GM19372 (cell line): ENCODE results near the gene CABLES1.
"Not testable (repeated sequence)": the region's sequence is repeated elsewhere in the genome, so short reads cannot be mapped to it uniquely, and the experiment has no call there.

Experiments used
- ATAC-seq: cut with Tn5 transposase; IDR thresholded peaks from one replicate; pipeline ENCODE4 v1.9.1; 2021; ENCODE audit warnings: mild to moderate bottlenecking, low read depth, moderate library complexity; ENCODE audit not compliant: unreplicated experiment

CABLES1 gene

GRCh38 chr18:23134780-23135549 lies at the start of gene CABLES1:
TSS of gene CABLES1 (plus strand) at chr18:23135485. CDS start at chr18:23135763, 278 bp downstream.
- no peak for ATAC-seq

- ATAC-seq, result no peak
These were observed 47.9 kb upstream of the CABLES1 start for GRCh38 chr18:23087352-23087751.

- ATAC-seq, result no peak
These were observed 47.0 kb upstream of the CABLES1 start for GRCh38 chr18:23088310-23088709.

GRCh38 chr18:23091017-23091993 lies 44.0 kb upstream of the CABLES1 start:
- ATAC-seq, result not testable (repeated sequence)

- ATAC-seq, result no peak
These were observed 43.2 kb upstream of the CABLES1 start for GRCh38 chr18:23092121-23092520.

GRCh38 chr18:23093130-23093529 lies 42.2 kb upstream of the CABLES1 start:
- ATAC-seq, result not testable (repeated sequence)

- ATAC-seq, result no peak
These were observed 41.5 kb upstream of the CABLES1 start for GRCh38 chr18:23093772-23094171.

GRCh38 chr18:23094411-23095190 lies 40.7 kb upstream of the CABLES1 start:
- ATAC-seq, result no peak

- ATAC-seq, result no peak
These were observed 39.8 kb upstream of the CABLES1 start for GRCh38 chr18:23095463-23095862.

- ATAC-seq, result not testable (repeated sequence)
These were observed 38.3 kb upstream of the CABLES1 start for GRCh38 chr18:23097016-23097415.

- ATAC-seq, result no peak
These were observed 35.7 kb upstream of the CABLES1 start for GRCh38 chr18:23099621-23100020.

- ATAC-seq, result no peak
These were observed 33.3 kb upstream of the CABLES1 start for GRCh38 chr18:23101861-23102432.

GRCh38 chr18:23102493-23103261 lies 32.6 kb upstream of the CABLES1 start:
- no peak for ATAC-seq

- no peak for ATAC-seq
These were observed 31.8 kb upstream of the CABLES1 start for GRCh38 chr18:23103449-23103848.

- no peak for ATAC-seq
These were observed 30.3 kb upstream of the CABLES1 start for GRCh38 chr18:23105030-23105429.

- ATAC-seq, result no peak
These were observed 29.6 kb upstream of the CABLES1 start for GRCh38 chr18:23105581-23106219.

- ATAC-seq, result no peak
These were observed 28.7 kb upstream of the CABLES1 start for GRCh38 chr18:23106575-23106974.

- ATAC-seq, result no peak
These were observed 27.6 kb upstream of the CABLES1 start for GRCh38 chr18:23107718-23108117.

GRCh38 chr18:23108496-23108895 lies 26.8 kb upstream of the CABLES1 start:
- ATAC-seq, result no peak
